Activated CD4-positive, alpha-beta T cell treated with anti-CD3 and anti-CD28 coated beads, Interleukin-2, amount 10 ng/mL, durations not matched to agents 24 days and 14 days (primary cell): ENCODE data around the gene COX8C. TPM values are rescaled to one million over a fixed set of nuclear protein-coding genes. Genes with fewer than 3 reads are reported as not detected.

Experiments
- DNase-seq: peaks from one replicate; pipeline ENCODE4 v3.0.0; 2022
- H3K27ac Mint-ChIP-seq: one replicate; pipeline ENCODE4 v1.8.0; 2022; ENCODE audit warnings: mild to moderate bottlenecking, mixed read lengths
- H3K27me3 Mint-ChIP-seq: one replicate; pipeline ENCODE4 v1.8.0; 2022; ENCODE audit warnings: mixed read lengths
- H3K36me3 Mint-ChIP-seq: one replicate; pipeline ENCODE4 v1.8.0; 2022; ENCODE audit warnings: low read depth, mild to moderate bottlenecking, mixed read lengths
- H3K4me1 Mint-ChIP-seq: one replicate; pipeline ENCODE4 v1.8.0; 2021; ENCODE audit warnings: mixed read lengths
- H3K4me3 Mint-ChIP-seq: one replicate; pipeline ENCODE4 v1.8.0; 2022; ENCODE audit warnings: mild to moderate bottlenecking, moderate library complexity, mixed read lengths
- H3K9me3 Mint-ChIP-seq: one replicate; pipeline ENCODE4 v1.8.0; 2021; ENCODE audit warnings: mixed read lengths
- intact Hi-C: fragments of 100-400 bp; cut with micrococcal nuclease; formaldehyde crosslinking; loops from one replicate; pipeline ENCODE4 v1.15.1; 2023
- total RNA-seq: library from RNA; stranded (reverse); gene quantifications from 2 replicates; pipeline ENCODE4 v1.2.3, GENCODE V29; 2022

The COX8C gene
- total RNA-seq, 1 donor from 2014 or later: not detected

GRCh38 chr14:93316716-93317115, 30.3 kb upstream of the COX8C start:
- no peaks in the 10 kb centered on the region for H3K27me3 Mint-ChIP-seq
- no peak overlapping the region for H3K4me3 Mint-ChIP-seq
- peaks cover 9% of the 10 kb centered on the region for H3K4me1 Mint-ChIP-seq
- intact Hi-C loops: no loop called here
- no peak for DNase-seq
- H3K27ac Mint-ChIP-seq: no peak overlapping the region
- no peaks in the 10 kb centered on the region for H3K9me3 Mint-ChIP-seq
- H3K36me3 Mint-ChIP-seq: peaks cover 5% of the 10 kb centered on the region

DNA sequence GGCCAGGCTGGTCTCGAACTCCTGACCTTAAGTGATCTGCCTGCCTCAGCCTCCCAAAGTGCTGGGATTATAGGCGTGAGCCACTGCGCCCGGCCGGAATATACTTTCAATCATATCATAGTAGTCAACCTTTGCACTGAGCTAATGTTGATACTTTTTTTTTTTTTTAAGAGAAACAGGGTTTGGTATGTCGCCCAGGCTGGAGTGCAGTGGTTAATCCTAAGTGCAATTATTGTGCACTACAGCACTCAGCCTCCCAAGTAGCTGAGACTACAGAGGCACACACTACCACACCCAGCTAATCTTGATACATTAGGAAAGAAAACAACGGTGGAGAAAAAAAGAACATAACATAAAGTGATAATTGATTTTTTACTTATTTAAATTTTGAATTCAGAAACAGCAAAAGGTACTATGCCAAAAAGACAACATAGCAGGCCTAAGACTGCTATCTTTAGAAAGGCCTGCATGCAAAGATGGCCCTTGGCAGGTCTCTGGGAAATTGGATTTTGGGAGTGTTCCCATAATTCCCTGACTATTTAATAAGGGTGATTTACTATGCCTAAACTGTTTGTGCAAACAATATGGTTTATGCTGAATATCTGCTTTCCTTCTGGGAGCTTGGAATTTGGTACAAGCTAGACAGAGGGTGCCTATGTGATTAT, 29.6 kb upstream of the COX8C start:
- Mint-ChIP-seq H3K36me3 (peaks cover 6% of the 10 kb centered on the region), H3K4me1 (peaks cover 9% of the 10 kb centered on the region), H3K4me3 (no peak overlapping the region), H3K27me3 (no peaks in the 10 kb centered on the region), H3K27ac (no peak overlapping the region), H3K9me3 (no peaks in the 10 kb centered on the region)
- intact Hi-C loops: no loop called here
- DNase-seq: no peak

DNA sequence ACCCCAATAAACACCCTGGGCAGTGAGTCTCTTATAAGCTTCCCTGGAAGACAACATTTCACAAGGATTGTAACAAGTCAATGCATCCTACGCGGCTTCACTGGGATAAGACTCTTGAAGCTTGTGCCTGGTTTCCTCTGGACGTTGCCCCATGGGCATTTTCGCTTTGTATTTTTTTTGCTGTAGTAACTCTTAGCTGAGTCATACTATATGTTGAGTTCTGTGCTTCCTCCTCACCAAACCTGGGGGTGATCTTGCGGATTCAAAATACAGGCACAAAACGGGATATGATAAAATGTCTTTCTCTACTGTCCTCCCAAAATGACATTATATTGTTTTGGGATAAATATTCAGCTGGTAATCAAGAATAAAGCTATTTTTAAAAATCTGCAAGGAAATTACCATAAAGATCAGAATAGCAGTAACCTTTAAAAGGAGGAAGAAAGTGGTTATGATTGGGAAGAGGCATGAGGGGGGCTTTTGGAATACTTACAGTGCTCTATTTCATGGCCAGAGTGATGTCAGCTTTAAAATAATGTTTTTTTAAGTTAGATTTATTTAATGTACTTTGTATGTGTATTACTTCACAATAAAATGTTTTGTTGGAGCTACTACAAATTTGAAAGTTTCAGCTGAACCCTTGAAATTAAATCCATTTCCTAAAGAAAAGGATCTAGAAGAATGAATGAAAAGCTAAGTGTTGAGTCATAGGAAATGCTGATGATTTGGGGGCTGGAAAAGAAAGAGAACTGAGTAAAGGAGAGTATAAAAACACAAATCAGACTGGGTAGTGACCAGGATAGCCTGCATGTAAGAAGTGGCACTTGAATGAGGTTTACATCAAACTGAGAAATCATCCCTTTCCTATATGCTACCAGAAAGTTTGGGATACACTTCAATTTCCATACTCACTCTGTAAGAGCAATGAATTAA, 28.8 kb upstream of the COX8C start:
- H3K9me3 Mint-ChIP-seq: no peaks in the 10 kb centered on the region
- DNase-seq: no peak
- H3K4me3 Mint-ChIP-seq: no peak overlapping the region
- intact Hi-C loops: no loop called here
- no peak overlapping the region for H3K27ac Mint-ChIP-seq
- H3K36me3 Mint-ChIP-seq: peaks cover 6% of the 10 kb centered on the region
- peaks cover 9% of the 10 kb centered on the region for H3K4me1 Mint-ChIP-seq
- no peaks in the 10 kb centered on the region for H3K27me3 Mint-ChIP-seq

DNA sequence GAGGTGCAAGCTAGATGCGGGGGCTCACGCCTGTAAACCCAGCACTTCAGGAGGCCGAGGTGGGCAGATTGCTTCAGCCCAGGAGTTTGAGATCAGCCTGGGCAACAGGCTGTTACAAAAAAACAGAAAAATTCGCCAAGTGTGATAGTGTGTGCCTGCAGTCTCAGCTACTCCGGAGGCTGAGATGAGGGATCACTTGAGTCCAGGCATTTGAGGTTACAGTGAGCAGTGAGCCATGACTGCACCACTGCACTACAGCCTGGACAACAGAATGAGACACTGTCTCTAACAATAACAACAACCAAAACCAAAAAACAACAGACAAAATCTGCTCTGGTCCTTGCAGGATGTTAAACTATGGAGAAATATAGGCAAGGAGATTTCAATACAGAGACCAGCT, 28.1 kb upstream of the COX8C start:
- DNase-seq: no peak
- H3K27me3 Mint-ChIP-seq: no peaks in the 10 kb centered on the region
- no peak overlapping the region for H3K27ac Mint-ChIP-seq
- no peak overlapping the region for H3K4me3 Mint-ChIP-seq
- peaks cover 8% of the 10 kb centered on the region for H3K36me3 Mint-ChIP-seq
- intact Hi-C loops: no loop called here
- H3K4me1 Mint-ChIP-seq: peaks cover 14% of the 10 kb centered on the region
- no peaks in the 10 kb centered on the region for H3K9me3 Mint-ChIP-seq

DNA sequence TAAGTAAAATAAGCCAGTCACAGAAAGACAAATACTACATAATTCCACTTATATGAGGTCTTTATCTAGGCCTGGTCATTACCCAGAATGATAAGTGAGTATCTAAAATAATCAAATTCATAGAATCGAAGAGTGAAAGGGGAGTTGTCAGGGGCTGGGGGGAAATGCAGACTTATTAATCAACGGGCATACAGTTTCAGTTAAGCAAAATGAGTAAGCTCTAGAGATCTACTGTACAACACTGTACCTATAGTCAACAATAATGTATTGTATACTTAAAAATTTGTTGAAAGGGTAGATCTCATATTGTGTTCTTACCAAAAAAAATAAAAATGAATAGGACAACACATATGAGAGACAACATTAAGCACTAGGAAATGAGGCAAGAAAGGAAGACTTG, 27.5 kb upstream of the COX8C start:
- DNase-seq: no peak
- Mint-ChIP-seq H3K36me3 (peaks cover 9% of the 10 kb centered on the region), H3K4me1 (peaks cover 14% of the 10 kb centered on the region), H3K27ac (no peak overlapping the region), H3K27me3 (no peaks in the 10 kb centered on the region), H3K9me3 (no peaks in the 10 kb centered on the region), H3K4me3 (no peak overlapping the region)
- intact Hi-C loops: no loop called here

GRCh38 chr14:93319958-93320357, 27.0 kb upstream of the COX8C start:
- no peak overlapping the region for H3K4me3 Mint-ChIP-seq
- peaks cover 18% of the 10 kb centered on the region for H3K4me1 Mint-ChIP-seq
- no peaks in the 10 kb centered on the region for H3K9me3 Mint-ChIP-seq
- peaks cover 13% of the 10 kb centered on the region for H3K36me3 Mint-ChIP-seq
- no peak for DNase-seq
- no peak overlapping the region for H3K27ac Mint-ChIP-seq
- intact Hi-C loops: no loop called here
- H3K27me3 Mint-ChIP-seq: no peaks in the 10 kb centered on the region

DNA sequence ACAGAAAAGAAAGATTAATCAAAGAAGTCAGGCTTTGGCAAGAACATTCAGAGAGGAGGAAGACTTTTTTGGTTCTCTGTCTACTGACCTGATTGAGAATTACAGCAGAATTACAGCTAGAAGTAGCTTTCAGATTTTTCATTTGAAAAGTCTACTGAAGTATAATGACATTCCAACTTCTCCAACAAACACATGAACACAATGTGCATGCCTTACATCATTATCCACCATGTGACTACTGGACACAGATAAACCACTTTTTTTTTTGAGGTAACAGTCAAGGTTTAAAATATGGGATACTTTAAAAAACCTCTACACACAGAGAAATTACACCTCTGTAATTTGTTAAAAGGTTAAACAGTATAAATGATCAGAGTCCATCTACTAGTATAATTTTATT, 26.5 kb upstream of the COX8C start:
- intact Hi-C loops: no loop called here
- DNase-seq: no peak
- Mint-ChIP-seq H3K9me3 (no peaks in the 10 kb centered on the region), H3K27ac (no peak overlapping the region), H3K4me3 (no peak overlapping the region), H3K4me1 (peaks cover 18% of the 10 kb centered on the region), H3K27me3 (no peaks in the 10 kb centered on the region), H3K36me3 (peaks cover 13% of the 10 kb centered on the region)

DNA sequence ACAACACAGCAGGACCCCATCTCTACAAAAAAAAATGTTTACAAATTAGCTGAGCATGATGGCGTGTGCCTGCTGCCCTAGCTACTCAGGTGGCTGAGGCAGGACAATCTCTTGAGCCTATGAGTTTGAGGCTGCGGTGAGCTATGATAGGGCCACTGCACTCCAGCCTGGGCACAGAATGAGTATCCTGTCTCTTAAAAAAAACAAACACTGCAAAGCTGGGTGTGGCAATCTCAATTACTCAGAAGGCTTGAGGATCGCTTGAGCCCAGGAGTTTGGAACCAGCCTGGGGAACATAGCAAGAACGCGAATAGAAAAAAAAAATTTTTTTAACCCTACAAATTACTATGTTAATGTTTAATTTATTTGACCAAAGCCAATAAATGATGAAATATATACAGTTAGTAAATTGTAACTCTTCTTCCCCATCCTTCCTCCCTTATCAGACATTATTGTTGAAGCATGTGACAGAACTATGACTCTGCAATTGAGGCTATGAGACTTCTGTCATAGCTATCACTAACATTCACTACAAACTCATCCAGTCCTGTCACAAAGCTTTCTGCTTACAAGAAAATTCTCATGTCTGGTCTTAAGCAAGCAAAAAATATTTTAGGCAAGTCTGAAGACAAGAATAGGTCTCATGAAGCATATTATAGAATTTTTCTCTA, 23.9 kb upstream of the COX8C start:
- Mint-ChIP-seq H3K36me3 (peaks cover 11% of the 10 kb centered on the region), H3K27me3 (no peaks in the 10 kb centered on the region), H3K4me3 (no peak overlapping the region), H3K4me1 (peaks cover 18% of the 10 kb centered on the region), H3K9me3 (no peaks in the 10 kb centered on the region), H3K27ac (no peak overlapping the region)
- DNase-seq: no peak
- intact Hi-C loops: no loop called here

DNA sequence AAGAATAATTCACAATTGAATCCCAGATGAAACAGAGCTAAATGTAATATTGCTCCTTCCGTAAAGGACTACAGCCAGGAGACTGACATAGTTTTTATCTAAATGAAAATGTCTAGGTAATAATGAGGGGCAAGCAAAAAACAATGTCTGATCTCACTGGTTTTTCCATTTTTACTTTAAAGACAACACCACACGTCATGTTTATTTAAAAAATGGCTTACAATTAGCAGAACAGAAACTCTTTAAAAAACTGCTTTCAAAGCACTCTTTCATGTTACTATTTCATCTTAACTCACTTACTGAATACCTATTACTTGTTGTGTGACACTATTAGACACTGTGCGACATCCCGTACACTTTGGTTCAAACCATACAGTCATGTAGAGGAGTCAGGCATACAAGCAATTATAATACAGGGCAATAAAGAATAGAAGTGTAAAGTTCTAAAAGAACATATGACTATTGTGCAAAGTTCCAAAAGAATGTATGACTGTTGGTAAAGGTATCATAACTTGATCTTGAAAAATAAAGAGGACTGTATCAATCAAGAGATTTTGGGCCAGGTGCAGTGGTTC, 23.3 kb upstream of the COX8C start:
- intact Hi-C loops: no loop called here
- Mint-ChIP-seq H3K36me3 (peaks cover 11% of the 10 kb centered on the region), H3K4me1 (peaks cover 18% of the 10 kb centered on the region), H3K27ac (no peak overlapping the region), H3K4me3 (no peak overlapping the region), H3K27me3 (no peaks in the 10 kb centered on the region), H3K9me3 (no peaks in the 10 kb centered on the region)
- DNase-seq: no peak

GRCh38 chr14:93326196-93326595, 20.8 kb upstream of the COX8C start:
- no peak overlapping the region for H3K4me3 Mint-ChIP-seq
- no peaks in the 10 kb centered on the region for H3K27me3 Mint-ChIP-seq
- H3K4me1 Mint-ChIP-seq: peaks cover 27% of the 10 kb centered on the region
- intact Hi-C loops: no loop called here
- DNase-seq: no peak
- H3K27ac Mint-ChIP-seq: no peak overlapping the region
- no peaks in the 10 kb centered on the region for H3K9me3 Mint-ChIP-seq
- H3K36me3 Mint-ChIP-seq: peaks cover 11% of the 10 kb centered on the region

GRCh38 chr14:93328546-93328945, 18.4 kb upstream of the COX8C start:
- H3K27me3 Mint-ChIP-seq: no peaks in the 10 kb centered on the region
- peaks cover 9% of the 10 kb centered on the region for H3K36me3 Mint-ChIP-seq
- H3K27ac Mint-ChIP-seq: no peak overlapping the region
- DNase-seq: no peak
- intact Hi-C loops: no loop called here
- H3K9me3 Mint-ChIP-seq: no peaks in the 10 kb centered on the region
- peaks cover 35% of the 10 kb centered on the region for H3K4me1 Mint-ChIP-seq
- H3K4me3 Mint-ChIP-seq: no peak overlapping the region

DNA sequence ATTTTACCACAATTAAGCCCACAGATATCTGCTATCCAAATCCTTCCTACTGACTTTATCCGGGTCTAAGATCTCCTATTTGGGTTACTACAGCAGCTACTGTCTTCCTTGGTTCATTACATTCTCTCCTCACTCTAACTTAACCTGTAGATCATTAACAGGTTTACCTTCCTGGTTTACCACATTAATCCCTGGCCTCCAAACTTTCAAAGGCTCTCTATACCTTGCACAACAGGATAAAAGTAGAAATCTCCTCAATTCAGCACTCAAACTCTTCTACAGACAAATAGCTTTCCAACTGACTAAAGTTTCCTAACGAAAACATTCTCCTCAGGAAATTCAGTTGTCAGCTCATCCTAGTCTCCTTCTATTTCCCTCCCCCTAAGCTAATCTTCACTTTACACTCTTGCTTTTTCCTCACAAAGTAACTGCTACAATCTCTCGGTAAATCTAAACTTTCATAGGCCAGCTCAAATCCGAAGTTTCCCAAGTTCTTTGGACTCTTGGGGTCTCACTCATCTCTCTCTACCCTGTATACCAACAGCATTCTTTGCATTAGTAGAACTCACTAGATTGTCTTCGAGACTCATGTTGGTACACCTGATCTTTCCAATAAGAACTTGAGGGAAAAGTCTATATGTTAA, 16.9 kb upstream of the COX8C start:
- Mint-ChIP-seq H3K4me3 (no peak overlapping the region), H3K9me3 (no peaks in the 10 kb centered on the region), H3K4me1 (peaks cover 36% of the 10 kb centered on the region), H3K36me3 (peaks cover 2% of the 10 kb centered on the region), H3K27ac (no peak overlapping the region), H3K27me3 (no peaks in the 10 kb centered on the region)
- intact Hi-C loops: loop anchor here (5.0 kb wide), 1 partner anchor 218 kb away; no protein-coding TSS in a partner anchor
- no peak for DNase-seq

DNA sequence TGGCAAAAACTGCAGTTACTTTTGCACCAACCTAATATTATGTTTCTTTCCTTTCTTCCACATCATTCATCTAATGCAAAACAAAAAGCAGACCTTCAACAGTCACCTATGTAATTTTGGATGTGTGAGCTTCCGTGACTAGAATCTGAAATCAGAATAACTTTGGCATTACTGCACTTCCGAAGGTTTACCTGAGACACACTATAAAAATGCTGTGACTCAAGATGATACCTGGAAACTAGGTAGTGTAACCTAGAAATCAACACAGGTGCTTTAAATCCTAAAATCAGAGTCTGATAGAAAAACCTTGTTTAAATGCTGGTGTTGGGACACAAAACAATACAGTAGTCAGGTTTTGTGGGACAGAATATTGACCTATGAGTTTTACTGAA, 16.4 kb upstream of the COX8C start:
- H3K27ac Mint-ChIP-seq: no peak overlapping the region
- peaks cover 2% of the 10 kb centered on the region for H3K36me3 Mint-ChIP-seq
- H3K4me1 Mint-ChIP-seq: peaks cover 38% of the 10 kb centered on the region
- no peak for DNase-seq
- intact Hi-C loops: loop anchor here (5.0 kb wide), 1 partner anchor 218 kb away; no protein-coding TSS in a partner anchor
- no peaks in the 10 kb centered on the region for H3K27me3 Mint-ChIP-seq
- H3K4me3 Mint-ChIP-seq: peak overlapping the region; percentile 93
- no peaks in the 10 kb centered on the region for H3K9me3 Mint-ChIP-seq
